NCI-H2196 treated with DMSO at 0.1 percent for 48 hours (cell line): ENCODE data around the gene SPTBN4.
"Not testable (repeated sequence)": the region's sequence is repeated elsewhere in the genome, so short reads cannot be mapped to it uniquely, and the experiment has no call there.

ENCODE experiments used
- DNase-seq: peaks from one replicate; lab custom pipeline; 2025; ENCODE audit not compliant: unreplicated experiment; lab: John Stamatoyannopoulos, UW

SPTBN4 gene

GRCh38 chr19:40556953-40557530 lies 90.2 kb downstream of the SPTBN4 start:
- DNase-seq, result no peak

- no peak for DNase-seq
Observed at GRCh38 chr19:40559394-40559793, 92.6 kb downstream of the SPTBN4 start.

GRCh38 chr19:40560092-40560507 lies 93.3 kb downstream of the SPTBN4 start:
- no peak for DNase-seq

- no peak for DNase-seq
Observed at GRCh38 chr19:40561947-40562346, 95.1 kb downstream of the SPTBN4 start.

GRCh38 chr19:40564535-40564934 lies 97.7 kb downstream of the SPTBN4 start:
- not testable (repeated sequence) for DNase-seq

- no peak for DNase-seq
Observed at GRCh38 chr19:40565355-40565754, 98.6 kb downstream of the SPTBN4 start.

GRCh38 chr19:40565910-40566495 lies 99.2 kb downstream of the SPTBN4 start:
- no peak for DNase-seq

GRCh38 chr19:40567040-40567749 lies 100.4 kb downstream of the SPTBN4 start:
- DNase-seq, result no peak

- DNase-seq, result no peak
Observed at GRCh38 chr19:40567750-40568494, 101.1 kb downstream of the SPTBN4 start.

GRCh38 chr19:40570313-40571004 lies 103.7 kb downstream of the SPTBN4 start:
- DNase-seq, result peak; percentile 98

GRCh38 chr19:40571005-40571318 lies 104.2 kb downstream of the SPTBN4 start:
- no peak for DNase-seq

- DNase-seq, result no peak
Observed at GRCh38 chr19:40571831-40572495, 105.2 kb downstream of the SPTBN4 start.

- no peak for DNase-seq
Observed at GRCh38 chr19:40575326-40575725, 108.5 kb downstream of the SPTBN4 start.

GRCh38 chr19:40576151-40576584 lies 109.4 kb downstream of the SPTBN4 start:
- no peak for DNase-seq

GRCh38 chr19:40576585-40577451 lies 110.0 kb downstream of the SPTBN4 start, which contains the start of gene SHKBP1:
Gene SHKBP1, plus strand, starts transcription at chr19:40576873. Its CDS starts 27 bp downstream, at chr19:40576900.
- DNase-seq, result peak; percentile 77

GRCh38 chr19:40578442-40578908 lies 111.7 kb downstream of the SPTBN4 start:
- peak; percentile 48 for DNase-seq

GRCh38 chr19:40580619-40581018 lies 113.8 kb downstream of the SPTBN4 start:
- no peak for DNase-seq

GRCh38 chr19:40581531-40581930 lies 114.7 kb downstream of the SPTBN4 start:
- DNase-seq, result no peak

GRCh38 chr19:40582467-40582866 lies 115.7 kb downstream of the SPTBN4 start:
- DNase-seq, result no peak
